ENCODE data around the gene KRT82.
"Not testable (repeated sequence)": the region's sequence is repeated elsewhere in the genome, so short reads cannot be mapped to it uniquely, and the experiment has no call there.

KRT82 gene

DNA sequence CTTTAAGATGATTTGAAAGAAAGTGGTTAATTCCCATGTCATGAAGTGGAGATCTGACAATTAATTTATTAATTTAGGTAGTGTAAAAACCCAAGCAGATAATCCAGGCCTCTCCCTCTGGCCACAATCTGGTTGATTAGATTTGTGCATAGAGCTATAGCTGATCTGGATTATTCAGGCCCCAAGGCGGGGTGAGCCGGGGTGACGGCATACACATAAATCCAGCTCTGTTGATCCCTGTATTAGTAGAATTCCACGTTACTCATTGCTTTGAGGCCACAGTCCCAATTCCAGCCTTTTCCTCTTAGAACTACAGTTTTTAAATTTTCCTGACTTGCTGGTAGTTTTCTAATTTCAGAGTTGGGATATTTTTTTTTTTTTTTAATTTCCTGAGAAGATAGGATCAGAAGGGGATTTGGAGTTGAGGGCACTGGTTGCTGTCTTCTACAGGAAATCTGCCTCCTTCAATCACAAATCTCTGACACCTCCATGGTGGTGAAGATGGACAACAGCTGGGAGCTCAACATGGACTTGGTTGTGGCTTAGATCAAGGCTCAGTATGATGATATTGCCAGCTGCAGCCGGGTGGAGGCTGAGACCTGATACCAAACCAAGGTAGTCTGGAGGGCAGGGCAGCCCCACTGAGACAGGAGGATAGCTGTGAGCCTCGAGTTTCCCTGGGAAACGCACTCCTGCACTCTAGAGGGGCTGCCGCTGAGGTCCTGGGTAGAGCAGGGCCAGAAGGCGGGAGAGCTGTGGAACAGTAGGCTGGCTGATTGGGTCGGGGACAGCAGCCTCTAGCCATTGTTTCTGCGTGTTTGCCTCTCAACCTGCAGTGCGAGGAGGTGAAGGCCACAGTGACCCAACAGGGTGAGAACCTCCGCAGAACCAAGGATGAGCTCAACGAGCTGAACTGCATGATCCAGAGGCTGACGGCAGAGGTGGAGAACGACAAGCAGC is 58.3 kb downstream of the KRT82 start:
- DNase-seq (ENCODE audit: low spot score): no peak
- TF ChIP-seq, protein P1, sequence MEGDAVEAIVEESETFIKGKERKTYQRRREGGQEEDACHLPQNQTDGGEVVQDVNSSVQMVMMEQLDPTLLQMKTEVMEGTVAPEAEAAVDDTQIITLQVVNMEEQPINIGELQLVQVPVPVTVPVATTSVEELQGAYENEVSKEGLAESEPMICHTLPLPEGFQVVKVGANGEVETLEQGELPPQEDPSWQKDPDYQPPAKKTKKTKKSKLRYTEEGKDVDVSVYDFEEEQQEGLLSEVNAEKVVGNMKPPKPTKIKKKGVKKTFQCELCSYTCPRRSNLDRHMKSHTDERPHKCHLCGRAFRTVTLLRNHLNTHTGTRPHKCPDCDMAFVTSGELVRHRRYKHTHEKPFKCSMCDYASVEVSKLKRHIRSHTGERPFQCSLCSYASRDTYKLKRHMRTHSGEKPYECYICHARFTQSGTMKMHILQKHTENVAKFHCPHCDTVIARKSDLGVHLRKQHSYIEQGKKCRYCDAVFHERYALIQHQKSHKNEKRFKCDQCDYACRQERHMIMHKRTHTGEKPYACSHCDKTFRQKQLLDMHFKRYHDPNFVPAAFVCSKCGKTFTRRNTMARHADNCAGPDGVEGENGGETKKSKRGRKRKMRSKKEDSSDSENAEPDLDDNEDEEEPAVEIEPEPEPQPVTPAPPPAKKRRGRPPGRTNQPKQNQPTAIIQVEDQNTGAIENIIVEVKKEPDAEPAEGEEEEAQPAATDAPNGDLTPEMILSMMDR (IDR thresholded peaks at IDR 0.05; ENCODE audit: extremely low read depth, missing control alignments): no peak

DNA sequence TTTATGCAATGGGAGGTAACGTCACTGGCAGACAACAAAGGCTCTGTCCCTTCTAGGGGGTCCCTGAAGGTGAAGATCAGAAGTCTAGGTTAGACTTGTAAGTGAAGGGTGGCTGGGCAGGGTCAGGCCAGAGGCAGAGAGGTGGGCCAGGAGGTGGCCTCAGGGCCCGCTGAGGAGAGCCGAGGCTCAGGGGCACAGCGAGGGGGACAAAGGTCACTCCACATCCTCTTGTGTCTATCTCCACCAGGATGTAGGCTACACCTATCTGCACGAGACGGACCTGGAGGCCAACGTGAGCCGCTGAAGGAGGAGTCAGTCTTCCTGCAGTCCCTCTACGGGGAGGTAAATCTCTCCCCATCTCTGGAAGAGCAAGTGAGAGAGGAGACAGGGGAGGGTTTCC is 59.1 kb downstream of the KRT82 start:
- TF ChIP-seq, protein P1 (IDR thresholded peaks at IDR 0.05; ENCODE audit: extremely low read depth, missing control alignments): no peak
- DNase-seq (ENCODE audit: low spot score): no peak

DNA sequence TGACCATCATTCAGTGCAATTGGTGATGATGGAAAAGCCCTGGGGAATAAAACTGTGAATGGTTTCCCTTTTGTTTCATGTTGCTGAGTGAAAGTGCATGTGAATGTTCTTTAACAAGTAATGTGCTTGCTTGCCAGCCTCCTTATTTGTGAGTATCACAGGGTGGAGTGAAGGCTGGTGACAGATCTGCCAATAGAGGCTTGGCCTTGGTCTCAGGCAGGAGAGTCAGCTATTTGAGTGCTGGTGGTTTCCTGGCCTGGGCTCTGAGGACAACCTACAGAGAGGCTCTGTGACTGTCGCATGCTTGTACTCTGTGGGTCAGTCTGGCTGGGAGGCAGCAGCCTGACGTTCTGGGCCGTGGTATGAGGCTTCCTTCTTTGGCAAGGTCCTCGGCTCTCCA is 59.5 kb downstream of the KRT82 start:
- TF ChIP-seq, protein P1 (IDR thresholded peaks at IDR 0.05; ENCODE audit: extremely low read depth, missing control alignments): no peak

DNA sequence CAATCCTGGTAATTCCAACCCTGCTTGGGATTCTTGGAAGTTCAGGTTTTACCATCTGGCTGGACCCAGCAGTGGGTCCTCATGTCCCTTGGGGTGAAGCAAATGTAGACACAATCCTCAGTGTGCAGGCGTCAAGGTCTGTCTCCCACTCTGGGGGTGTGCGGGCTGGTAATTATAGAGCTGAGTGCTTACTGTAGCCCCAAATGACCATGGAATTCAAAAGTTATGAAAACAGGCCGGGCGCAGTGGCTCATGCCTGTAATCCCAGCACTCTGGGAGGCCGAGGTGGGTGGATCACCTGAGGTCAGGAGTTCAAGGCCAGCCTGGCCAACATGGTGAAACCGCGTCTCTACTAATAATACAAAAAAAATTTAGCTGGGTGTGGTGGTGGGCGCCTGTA is 61.1 kb downstream of the KRT82 start:
- DNase-seq (ENCODE audit: low spot score): not testable (repeated sequence)

More for the DNA sequence above, 59.5 kb downstream of the KRT82 start:
- DNase-seq (ENCODE audit: low spot score): no peak

DNA sequence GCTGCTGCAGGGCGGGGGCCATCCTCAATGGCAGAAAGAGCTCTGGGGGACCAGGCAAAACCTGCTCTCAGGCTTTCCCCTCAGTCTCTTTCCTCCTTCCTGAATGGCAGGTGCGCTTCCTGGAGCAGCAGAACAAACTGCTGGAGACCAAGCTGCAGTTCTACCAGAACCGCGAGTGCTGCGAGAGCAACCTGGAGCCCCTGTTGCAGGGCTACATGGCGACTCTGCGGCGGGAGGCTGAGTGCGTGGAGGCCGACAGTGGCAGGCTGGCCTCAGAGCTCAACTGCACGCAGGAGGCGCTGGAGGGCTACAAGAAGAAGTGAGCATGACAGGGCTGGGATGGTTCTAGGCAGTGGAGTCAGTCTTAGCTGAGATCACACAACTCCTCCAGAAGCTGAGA is 62.0 kb downstream of the KRT82 start:
- no peak for DNase-seq (ENCODE audit: low spot score)
- TF ChIP-seq, protein P1 (IDR thresholded peaks at IDR 0.05; ENCODE audit: extremely low read depth, missing control alignments): no peak
